ENCODE results near the gene PLA2G2C.

PLA2G2C gene

GRCh38 chr1:20183035-20183434 lies 3.3 kb downstream of the PLA2G2C start:
- DNase-seq, result no peak

- no peak for DNase-seq
Observed at GRCh38 chr1:20182415-20182814, 3.9 kb downstream of the PLA2G2C start.

GRCh38 chr1:20180844-20181207 lies 5.5 kb downstream of the PLA2G2C start:
- DNase-seq, result no peak

GRCh38 chr1:20180129-20180843 lies 6.0 kb downstream of the PLA2G2C start:
- DNase-seq, result no peak

- no peak for DNase-seq
Observed at GRCh38 chr1:20179371-20180128, 6.8 kb downstream of the PLA2G2C start.

- no peak for DNase-seq
Observed at GRCh38 chr1:20178634-20179370, 7.5 kb downstream of the PLA2G2C start.

GRCh38 chr1:20174937-20175666 lies 11.2 kb downstream of the PLA2G2C start:
- DNase-seq, result peak; percentile 39 to 46

- DNase-seq, result no peak
Observed at GRCh38 chr1:20172033-20172590, 14.2 kb downstream of the PLA2G2C start.

- no peak for DNase-seq
Observed at GRCh38 chr1:20169932-20170331, 16.4 kb downstream of the PLA2G2C start.

- DNase-seq, result no peak
Observed at GRCh38 chr1:20168564-20169491, 17.5 kb downstream of the PLA2G2C start.

- DNase-seq, result no peak
Observed at GRCh38 chr1:20167126-20167525, 19.2 kb downstream of the PLA2G2C start.

GRCh38 chr1:20166051-20166450 lies 20.3 kb downstream of the PLA2G2C start:
- peak in 1 of 2 experiments; percentile 34 for DNase-seq

GRCh38 chr1:20165522-20165951 lies 20.8 kb downstream of the PLA2G2C start:
- DNase-seq, result peak; percentile 70 to 78

- peak; percentile 29 to 52 for DNase-seq
Observed at GRCh38 chr1:20164694-20165202, 21.6 kb downstream of the PLA2G2C start.

- no peak for DNase-seq
Observed at GRCh38 chr1:20160034-20160433, 26.3 kb downstream of the PLA2G2C start.

- DNase-seq, result no peak
Observed at GRCh38 chr1:20158358-20159070, 27.8 kb downstream of the PLA2G2C start.

- no peak for DNase-seq
Observed at GRCh38 chr1:20154301-20154831, 32.0 kb downstream of the PLA2G2C start.

- DNase-seq, result no peak
Observed at GRCh38 chr1:20153000-20153418, 33.3 kb downstream of the PLA2G2C start.

GRCh38 chr1:20152599-20152930 lies 33.8 kb downstream of the PLA2G2C start:
- no peak for DNase-seq

GRCh38 chr1:20151906-20152598 lies 34.3 kb downstream of the PLA2G2C start:
- peak; percentile 48 to 53 for DNase-seq

All from AML-193 (cell line).